HepG2 (cell line): ENCODE data around the gene UEVLD. TPM values are rescaled to one million over a fixed set of nuclear protein-coding genes. Genes with fewer than 3 reads are reported as not detected.

Experiments used
- AGO1 ChIP-seq: fragments of 200-400 bp; formaldehyde crosslinking; IDR thresholded peaks from 2 replicates; pipeline ENCODE4 v1.6.1; 2017; ENCODE audit warnings: mild to moderate bottlenecking, low read depth, low read length, moderate library complexity; ENCODE audit not compliant: poor library complexity, severe bottlenecking
- ARNT2 ChIP-seq: sonication (generic); formaldehyde crosslinking; IDR thresholded peaks from 2 replicates; pipeline ENCODE4 v1.8.0; 2022; ENCODE audit warnings: mild to moderate bottlenecking, low read depth, missing genetic modification reagents, moderate library complexity
- CCDC6 ChIP-seq: sonication (generic); formaldehyde crosslinking; IDR thresholded peaks from 2 replicates; pipeline ENCODE4 v1.8.1; 2022; ENCODE audit warnings: mild to moderate bottlenecking, missing genetic modification reagents, moderate library complexity
- CENPX ChIP-seq: sonication (generic); formaldehyde crosslinking; IDR thresholded peaks from 2 replicates; pipeline ENCODE4 v1.9.0; 2021; ENCODE audit warnings: mild to moderate bottlenecking, missing genetic modification reagents, moderate library complexity
- JUNB ChIP-seq: sonication (generic); formaldehyde crosslinking; IDR thresholded peaks from 2 replicates; pipeline ENCODE4 v1.8.0; 2022; ENCODE audit warnings: missing genetic modification reagents, mild to moderate bottlenecking, borderline replicate concordance
- KMT2A ChIP-seq: sonication (generic); formaldehyde crosslinking; IDR thresholded peaks from 2 replicates; pipeline ENCODE4 v1.4.0; 2020; ENCODE audit warnings: missing genetic modification reagents
- MAZ ChIP-seq, 2 experiments: sonication (generic) in 1 of 2; formaldehyde crosslinking in 1 of 2; IDR thresholded peaks; 2 replicates each; pipeline versions ENCODE4 v1.5.0 to v1.6.1; 2012 to 2020; ENCODE audit warnings: low read depth in 2 of 2, mild to moderate bottlenecking in 2 of 2, borderline replicate concordance in 1 of 2, improper control_type of control experiment in 1 of 2, low read length in 1 of 2, missing genetic modification reagents in 1 of 2, moderate library complexity in 1 of 2
- NFE2 ChIP-seq: sonication (generic); formaldehyde crosslinking; IDR thresholded peaks from 2 replicates; pipeline ENCODE4 v1.4.0; 2020; ENCODE audit warnings: missing genetic modification reagents
- ONECUT2 ChIP-seq: sonication (generic); formaldehyde crosslinking; IDR thresholded peaks from 2 replicates; pipeline ENCODE4 v1.4.0; 2020; ENCODE audit warnings: missing genetic modification reagents
- POGZ ChIP-seq: sonication (generic); formaldehyde crosslinking; IDR thresholded peaks from 2 replicates; pipeline ENCODE4 v1.4.0; 2020; ENCODE audit warnings: mild to moderate bottlenecking, missing genetic modification reagents
- RARG ChIP-seq: sonication (generic); formaldehyde crosslinking; IDR thresholded peaks from 2 replicates; pipeline ENCODE4 v1.4.0; 2020; ENCODE audit warnings: low read depth, mild to moderate bottlenecking, missing genetic modification reagents
- RCOR2 ChIP-seq: IDR thresholded peaks from 2 replicates; pipeline ENCODE4 v1.6.1; 2016; ENCODE audit warnings: missing biosample characterization, missing genetic modification reagents
- SRSF1 ChIP-seq: fragments of 200-400 bp; formaldehyde crosslinking; optimal IDR thresholded peaks from 2 replicates; pipeline ENCODE3; 2017; ENCODE audit warnings: mild to moderate bottlenecking, low read depth, low read length, moderate library complexity
- TAF1 ChIP-seq: sonication (generic); formaldehyde crosslinking; IDR thresholded peaks from 2 replicates; pipeline ENCODE4 v1.4.0; 2020; ENCODE audit warnings: missing genetic modification reagents
- TSC22D2 ChIP-seq: sonication (generic); formaldehyde crosslinking; IDR thresholded peaks from 2 replicates; pipeline ENCODE4 v1.5.1; 2020; ENCODE audit warnings: missing genetic modification reagents, mild to moderate bottlenecking, borderline replicate concordance
- U2AF1 ChIP-seq: fragments of 200-400 bp; formaldehyde crosslinking; optimal IDR thresholded peaks from 2 replicates; pipeline ENCODE3; 2017; ENCODE audit warnings: mild to moderate bottlenecking, low read depth, low read length
- ZNF207 ChIP-seq: fragments of 450-650 bp; IDR thresholded peaks from 2 replicates; pipeline ENCODE4 v1.6.1; 2016; ENCODE audit warnings: antibody characterized with exemption, borderline replicate concordance
- ZNF260 ChIP-seq: sonication (generic); formaldehyde crosslinking; IDR thresholded peaks from 2 replicates; pipeline ENCODE4 v1.4.0; 2020; ENCODE audit warnings: missing genetic modification reagents, low read depth, mild to moderate bottlenecking, borderline replicate concordance
- ZNF296 ChIP-seq: sonication (generic); formaldehyde crosslinking; conservative IDR thresholded peaks from 2 replicates; pipeline ENCODE4 v1.5.0; 2020; ENCODE audit warnings: mild to moderate bottlenecking, missing genetic modification reagents
- ZNF354B ChIP-seq: sonication (generic); formaldehyde crosslinking; IDR thresholded peaks from 2 replicates; pipeline ENCODE4 v1.8.0; 2022; ENCODE audit warnings: mild to moderate bottlenecking, missing genetic modification reagents
- ZNF543 ChIP-seq: sonication (generic); formaldehyde crosslinking; IDR thresholded peaks from 2 replicates; pipeline ENCODE4 v1.4.0; 2020; ENCODE audit warnings: mild to moderate bottlenecking, missing genetic modification reagents
- ZNF83 ChIP-seq: sonication (generic); formaldehyde crosslinking; IDR thresholded peaks from 2 replicates; pipeline ENCODE4 v1.4.0; 2020; ENCODE audit warnings: missing genetic modification reagents, mild to moderate bottlenecking, borderline replicate concordance
- ZNF878 ChIP-seq: sonication (generic); formaldehyde crosslinking; IDR thresholded peaks from 2 replicates; pipeline ENCODE4 v1.8.1; 2023; ENCODE audit warnings: mild to moderate bottlenecking, missing genetic modification reagents, moderate library complexity
- ZNF891 ChIP-seq: sonication (generic); formaldehyde crosslinking; IDR thresholded peaks from 2 replicates; pipeline ENCODE4 v1.5.0; 2020; ENCODE audit warnings: mild to moderate bottlenecking, missing genetic modification reagents
- ZSCAN20 ChIP-seq: sonication (generic); formaldehyde crosslinking; IDR thresholded peaks from 2 replicates; pipeline ENCODE4 v1.4.0; 2020; ENCODE audit warnings: missing genetic modification reagents, mild to moderate bottlenecking, borderline replicate concordance
- ZSCAN5A ChIP-seq: sonication (generic); formaldehyde crosslinking; IDR thresholded peaks from 2 replicates; pipeline ENCODE4 v1.8.0; 2022; ENCODE audit warnings: mild to moderate bottlenecking, missing genetic modification reagents, borderline replicate concordance
- polyA plus RNA-seq, 8 experiments: library from polyadenylated mRNA; depleted of rRNA in 3 of 8; stranded (reverse) in 7 of 8; unstranded in 1 of 8; fragments of >200 nt; fragmentation: Illumina TruSeq in 4 of 8; extraction: Trizol in 4 of 8; gene quantifications; 2 replicates each; pipeline versions ENCODE4 v1.2.1 to v1.2.3, GENCODE V29; 2011 to 2016; ENCODE audit warnings: low read depth in 4 of 8, missing spikeins in 1 of 8, mixed read lengths in 1 of 8; ENCODE audit not compliant: insufficient read depth in 1 of 8
- total RNA-seq, 5 experiments: library from RNA; depleted of rRNA; stranded (reverse); fragments of >200 nt; fragmentation: Illumina TruSeq; extraction: Trizol; gene quantifications; 2 replicates each; pipeline ENCODE4 v1.2.3, GENCODE V29; 2016; ENCODE audit warnings: low read depth in 1 of 5
- TF ChIP-seq, protein P1 (sequence below): sonication (generic); formaldehyde crosslinking; IDR thresholded peaks from 2 replicates; pipeline ENCODE4 v1.9.0; 2022; ENCODE audit warnings: missing genetic modification reagents, mild to moderate bottlenecking, borderline replicate concordance

The UEVLD gene
- total and polyA plus RNA-seq, 2 of the 13 experiments (the other 11 are each of a cell fraction or from before 2014, with no cell fraction given): 5.7 to 13.7 TPM

DNA sequence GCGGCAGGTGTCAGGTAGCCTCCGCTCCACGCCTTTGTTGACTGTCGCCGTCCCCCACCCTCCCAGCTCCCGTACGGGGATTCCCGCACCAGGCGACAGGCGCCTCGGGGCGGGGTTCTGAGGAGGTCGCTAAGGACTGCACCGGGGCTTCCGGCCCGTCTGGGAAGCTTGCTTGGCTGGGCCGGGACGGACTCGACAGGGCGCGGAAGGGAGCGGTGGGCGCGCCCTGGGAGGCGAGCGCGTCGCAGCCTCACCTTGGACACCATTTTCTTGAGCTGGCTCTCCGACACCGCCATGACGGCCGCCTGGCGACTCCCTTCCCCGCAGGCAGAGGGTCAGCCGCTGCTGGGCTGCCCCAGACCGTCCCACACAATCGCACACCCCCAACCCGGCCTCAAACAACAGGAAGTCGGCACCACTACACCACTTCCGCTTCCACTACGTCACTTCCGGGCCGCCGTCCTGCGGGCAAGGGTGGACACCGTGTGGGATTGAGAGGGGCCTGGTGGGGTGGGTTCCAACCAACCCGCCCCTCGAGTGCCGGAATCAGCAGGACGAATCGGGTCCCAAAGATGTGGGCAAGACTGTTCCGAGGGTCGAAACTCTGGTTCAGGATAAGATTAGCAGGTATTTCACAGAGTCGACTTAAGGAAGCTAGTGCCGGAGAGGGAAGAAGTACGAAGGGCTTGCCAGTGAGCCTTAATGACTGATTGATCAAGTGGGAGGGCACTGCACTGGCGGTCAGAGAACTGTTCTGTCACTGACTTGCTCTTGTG is 61.8 kb downstream of the UEVLD start, which contains the start of gene TSG101 (continued):
- TF ChIP-seq JUNB (no peak), RCOR2 (CRISPR knock-in tag) (no peak; the same call in 1 of the 2 replicates), POGZ (CRISPR knock-in tag) (peak; percentile 82), ZSCAN5A (CRISPR knock-in tag) (peak; percentile 49; the same call in 1 of the 2 replicates), ZNF83 (CRISPR knock-in tag) (peak; percentile 87), ZNF207 (no peak), KMT2A (CRISPR knock-in tag) (peak; percentile 75; the same call in 1 of the 2 replicates), ZNF260 (0 out of 2 replicates have a peak, but pooled peaks have one; percentile 6), ARNT2 (peak; percentile 94), TAF1 (CRISPR knock-in tag) (peak; percentile 95), ZNF296 (no peak; the same call in 1 of the 2 replicates), ZNF891 (CRISPR knock-in tag) (peak; percentile 79; the same call in 1 of the 2 replicates), CCDC6 (CRISPR knock-in tag) (peak; percentile 87), ZSCAN20 (CRISPR knock-in tag) (peak; percentile 66; the same call in 1 of the 2 replicates), CENPX (CRISPR knock-in tag) (no peak), ZNF878 (peak; percentile 87), U2AF1 (peak; percentile 90), TSC22D2 (CRISPR knock-in tag) (peak; percentile 71; the same call in 1 of the 2 replicates), RARG (CRISPR knock-in tag) (no peak; the same call in 1 of the 2 replicates), ZNF354B (CRISPR knock-in tag) (no peak; the same call in 1 of the 2 replicates), AGO1 (peak; percentile 26), ZNF543 (CRISPR knock-in tag) (peak; percentile 88), NFE2 (CRISPR knock-in tag) (no peak), MAZ (IDR thresholded peaks at IDR 0.05; ENCODE audit: borderline replicate concordance, low read depth, low read length) (0 out of 2 replicates have a peak, but pooled peaks have one; percentile 41), MAZ (CRISPR knock-in tag; IDR thresholded peaks at IDR 0.05; ENCODE audit: low read depth) (peak; percentile 76; the same call in 1 of the 2 replicates), ONECUT2 (peak; percentile 3; the same call in 1 of the 2 replicates), SRSF1 (peak; percentile 88)
- TF ChIP-seq, protein P1, sequence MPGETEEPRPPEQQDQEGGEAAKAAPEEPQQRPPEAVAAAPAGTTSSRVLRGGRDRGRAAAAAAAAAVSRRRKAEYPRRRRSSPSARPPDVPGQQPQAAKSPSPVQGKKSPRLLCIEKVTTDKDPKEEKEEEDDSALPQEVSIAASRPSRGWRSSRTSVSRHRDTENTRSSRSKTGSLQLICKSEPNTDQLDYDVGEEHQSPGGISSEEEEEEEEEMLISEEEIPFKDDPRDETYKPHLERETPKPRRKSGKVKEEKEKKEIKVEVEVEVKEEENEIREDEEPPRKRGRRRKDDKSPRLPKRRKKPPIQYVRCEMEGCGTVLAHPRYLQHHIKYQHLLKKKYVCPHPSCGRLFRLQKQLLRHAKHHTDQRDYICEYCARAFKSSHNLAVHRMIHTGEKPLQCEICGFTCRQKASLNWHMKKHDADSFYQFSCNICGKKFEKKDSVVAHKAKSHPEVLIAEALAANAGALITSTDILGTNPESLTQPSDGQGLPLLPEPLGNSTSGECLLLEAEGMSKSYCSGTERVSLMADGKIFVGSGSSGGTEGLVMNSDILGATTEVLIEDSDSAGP (CRISPR knock-in tag): peak; percentile 95
